ENCODE data around the gene FUZ. TPM values are rescaled to one million over a fixed set of nuclear protein-coding genes. Genes with fewer than 3 reads are reported as not detected.

Gene FUZ
- total and polyA plus RNA-seq, 2 of the 8 experiments (the other 6 are each of a cell fraction or from before 2014, with no cell fraction given), result 28.4 to 33.9 TPM

DNA sequence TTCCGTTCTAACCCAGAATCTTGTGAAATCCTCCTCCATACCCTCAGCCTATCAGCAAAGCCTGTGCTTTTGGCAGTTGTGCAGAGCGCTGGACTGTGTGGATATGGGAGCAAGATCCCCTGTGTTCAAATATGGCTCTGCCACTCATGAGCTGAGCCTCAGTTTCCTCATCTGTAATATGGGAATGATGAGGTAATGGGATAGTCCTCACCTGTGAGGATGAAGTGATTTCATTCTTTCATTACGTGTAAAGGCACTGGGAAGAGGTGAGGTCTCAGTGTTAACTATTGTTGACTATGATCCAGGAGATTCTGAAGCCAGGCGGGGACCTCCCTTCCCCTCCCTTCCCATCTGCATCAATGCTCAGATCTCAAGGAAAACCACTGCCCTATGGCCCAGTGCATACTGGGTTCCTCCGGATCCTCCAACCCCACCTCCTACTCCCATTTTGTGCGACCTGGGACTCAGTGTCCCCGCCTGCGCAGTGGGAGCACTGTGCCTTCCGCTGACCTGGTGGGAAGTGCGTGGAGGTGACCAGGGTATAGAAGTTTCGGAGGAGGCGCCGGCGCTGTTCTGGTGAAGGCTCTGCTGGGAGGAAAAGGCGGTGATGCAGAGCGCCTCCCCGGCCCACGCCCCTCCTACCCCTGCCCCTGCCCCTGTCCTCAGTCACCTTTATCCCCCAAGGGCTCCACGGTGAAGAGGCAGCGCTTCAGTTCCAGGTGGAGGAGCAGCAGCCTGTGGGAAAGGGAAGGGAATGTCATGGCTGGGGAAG lies 5.0 kb downstream of the FUZ start (continued):
- TF ChIP-seq CHD1 (IDR thresholded peaks at IDR 0.05; ENCODE audit: low read depth, low read length), result no peak
- no peak for TF ChIP-seq RNF2 (IDR thresholded peaks at IDR 0.05; ENCODE audit: borderline replicate concordance, low read depth, low read length, missing control alignments, poor library complexity, severe bottlenecking)
- TF ChIP-seq, protein P1, sequence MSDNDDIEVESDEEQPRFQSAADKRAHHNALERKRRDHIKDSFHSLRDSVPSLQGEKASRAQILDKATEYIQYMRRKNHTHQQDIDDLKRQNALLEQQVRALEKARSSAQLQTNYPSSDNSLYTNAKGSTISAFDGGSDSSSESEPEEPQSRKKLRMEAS (IDR thresholded peaks at IDR 0.05), result no peak

Data from H1 (cell line).